GM12892 (cell line): Measurements from ENCODE around the gene TMPRSS13.

ENCODE experiments used
- POLR2A ChIP-seq: IDR thresholded peaks from 2 replicates; pipeline ENCODE4 v1.6.1; 2011; ENCODE audit warnings: low read depth, low read length, control low read depth
- TAF1 ChIP-seq: IDR thresholded peaks from 2 replicates; pipeline ENCODE4 v1.6.1; 2011; ENCODE audit warnings: low read depth, mild to moderate bottlenecking, control low read depth, low read length, borderline replicate concordance

DNA sequence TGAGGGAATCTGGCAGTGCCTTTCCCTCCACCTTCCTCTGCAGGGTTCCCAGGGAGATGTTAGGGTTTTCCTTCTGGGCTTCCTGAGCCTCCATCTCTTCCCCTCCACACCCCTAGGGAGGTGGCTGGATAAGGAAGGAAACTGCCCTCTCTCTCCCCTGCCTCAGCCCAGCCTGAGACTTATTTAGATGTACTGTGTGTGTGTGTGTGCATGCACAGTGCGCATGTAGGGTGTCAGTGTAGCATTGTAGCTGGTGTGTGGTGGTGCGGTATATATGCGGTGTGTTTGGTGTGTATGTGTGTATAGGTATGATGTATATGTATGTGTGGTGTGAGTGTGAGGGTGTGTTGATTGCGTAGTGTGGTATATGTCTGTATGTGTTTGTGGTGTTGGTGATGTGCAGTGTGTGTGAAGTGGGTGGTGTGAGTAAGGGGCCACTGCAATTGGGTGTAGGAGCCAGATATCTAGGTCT lies 54.3 kb downstream of the TMPRSS13 start:
- TF ChIP-seq TAF1 (no peak), POLR2A (no peak)
